Astrocyte (in vitro differentiated cells and primary cell): ENCODE results near the gene AACS. TPM values are rescaled to one million over a fixed set of nuclear protein-coding genes. Genes with fewer than 3 reads are reported as not detected.
"Not testable (repeated sequence)": the region's sequence is repeated elsewhere in the genome, so short reads cannot be mapped to it uniquely, and the experiment has no call there.

Source experiments
- DNase-seq: peaks from one replicate; pipeline ENCODE4 v3.0.0-alpha.2; 2010; ENCODE audit warnings: low read depth
- FAIRE-seq: peaks from 2 replicates; lab custom pipeline; 2011; peaks lifted over from hg19 to GRCh38; lab: Jason Lieb, UNC
- H2AFZ ChIP-seq: 2 replicates; pipeline ENCODE4 v1.6.0; 2012; ENCODE audit warnings: low read depth, low read length, inconsistent platforms
- H3K27ac ChIP-seq: 2 replicates; pipeline ENCODE4 v1.5.1; 2011; ENCODE audit warnings: low read depth, low read length, inconsistent platforms
- H3K27me3 ChIP-seq: 2 replicates; pipeline ENCODE4 v1.6.0; 2011; ENCODE audit warnings: low read length, inconsistent platforms; ENCODE audit not compliant: insufficient read depth
- H3K36me3 ChIP-seq: 2 replicates; pipeline ENCODE4 v1.5.1; 2011; ENCODE audit warnings: low read length, inconsistent platforms; ENCODE audit not compliant: insufficient read depth
- H3K4me1 ChIP-seq: 2 replicates; pipeline ENCODE4 v1.5.1; 2011; ENCODE audit warnings: low read length, inconsistent platforms; ENCODE audit not compliant: insufficient read depth
- H3K4me2 ChIP-seq: 2 replicates; pipeline ENCODE4 v1.6.0; 2012; ENCODE audit warnings: low read length, inconsistent platforms
- H3K4me3 ChIP-seq: 2 replicates; pipeline ENCODE4 v1.5.1; 2011; ENCODE audit warnings: low read depth, mild to moderate bottlenecking, low read length, inconsistent platforms; ENCODE audit not compliant: insufficient read depth
- H3K79me2 ChIP-seq: 2 replicates; pipeline ENCODE4 v1.6.0; 2012; ENCODE audit warnings: mild to moderate bottlenecking, low read length, inconsistent platforms; ENCODE audit not compliant: insufficient read depth
- H3K9ac ChIP-seq: 2 replicates; pipeline ENCODE4 v1.6.0; 2012; ENCODE audit warnings: mild to moderate bottlenecking, low read length, inconsistent platforms
- H3K9me3 ChIP-seq: 2 replicates; pipeline ENCODE4 v1.5.1; 2012; ENCODE audit warnings: low read depth, mild to moderate bottlenecking, low read length, inconsistent platforms; ENCODE audit not compliant: insufficient read depth
- H4K20me1 ChIP-seq: 2 replicates; pipeline ENCODE4 v1.6.0; 2012; ENCODE audit warnings: low read length, inconsistent platforms; ENCODE audit not compliant: insufficient read depth
- H3K27ac Mint-ChIP-seq: one replicate; pipeline ENCODE4 v1.8.0; 2021; ENCODE audit warnings: mild to moderate bottlenecking, mixed read lengths; ENCODE audit not compliant: unreplicated experiment
- H3K27me3 Mint-ChIP-seq: one replicate; pipeline ENCODE4 v1.8.0; 2021; ENCODE audit warnings: low read depth, mixed read lengths; ENCODE audit not compliant: unreplicated experiment
- H3K36me3 Mint-ChIP-seq: one replicate; pipeline ENCODE4 v1.8.0; 2021; ENCODE audit warnings: low read depth, mixed read lengths; ENCODE audit not compliant: unreplicated experiment
- H3K4me1 Mint-ChIP-seq: one replicate; pipeline ENCODE4 v1.8.0; 2021; ENCODE audit warnings: low read depth, mixed read lengths; ENCODE audit not compliant: unreplicated experiment
- H3K4me3 Mint-ChIP-seq: one replicate; pipeline ENCODE4 v1.8.0; 2021; ENCODE audit warnings: mild to moderate bottlenecking, moderate library complexity, mixed read lengths; ENCODE audit not compliant: unreplicated experiment
- H3K9me3 Mint-ChIP-seq: one replicate; pipeline ENCODE4 v1.8.0; 2021; ENCODE audit warnings: mild to moderate bottlenecking, mixed read lengths; ENCODE audit not compliant: unreplicated experiment
- CTCF ChIP-seq: IDR thresholded peaks from 2 replicates; pipeline ENCODE4 v1.5.1; 2011; ENCODE audit warnings: low read depth, mild to moderate bottlenecking, inconsistent platforms, low read length, moderate library complexity; ENCODE audit not compliant: insufficient read depth
- EZH2 ChIP-seq: IDR thresholded peaks from 2 replicates; pipeline ENCODE4 v1.6.1; 2012; ENCODE audit warnings: mild to moderate bottlenecking, low read length, inconsistent platforms; ENCODE audit not compliant: insufficient read depth
- total RNA-seq: library from RNA; stranded (reverse); gene quantifications from 2 replicates; pipeline ENCODE4 v1.2.1, GENCODE V29; 2021

Gene AACS
- total RNA-seq, 1 donor from 2014 or later: 22.5 TPM

GRCh38 chr12:125105600-125105999, 40.4 kb downstream of the AACS start:
- Mint-ChIP-seq H3K4me3 (no peak overlapping the region), H3K9me3 (no peaks in the 10 kb centered on the region), H3K4me1 (no peaks in the 10 kb centered on the region), H3K27ac (no peak overlapping the region), H3K36me3 (peaks cover 19% of the 10 kb centered on the region), H3K27me3 (no peaks in the 10 kb centered on the region)
- Histone ChIP-seq H3K4me1 (no peaks in the 10 kb centered on the region), H3K36me3 (peaks cover 25% of the 10 kb centered on the region), H2AFZ (no peak overlapping the region), H3K79me2 (no peaks in the 10 kb centered on the region), H3K4me3 (no peak overlapping the region), H3K9ac (no peak overlapping the region), H3K4me2 (no peak overlapping the region), H4K20me1 (peaks cover 4% of the 10 kb centered on the region), H3K27ac (no peak overlapping the region), H3K9me3 (no peaks in the 10 kb centered on the region), H3K27me3 (no peaks in the 10 kb centered on the region)
- TF ChIP-seq CTCF (no peak), EZH2 (no peak)
- FAIRE-seq (no peak), DNase-seq (no peak)

GRCh38 chr12:125110641-125111360, 45.6 kb downstream of the AACS start:
- Histone ChIP-seq H3K4me1 (no peaks in the 10 kb centered on the region), H4K20me1 (no peaks in the 10 kb centered on the region), H3K79me2 (no peaks in the 10 kb centered on the region), H3K27ac (no peak overlapping the region), H3K9ac (no peak overlapping the region), H3K4me3 (no peak overlapping the region), H3K4me2 (no peak overlapping the region), H3K9me3 (no peaks in the 10 kb centered on the region), H2AFZ (no peak overlapping the region), H3K27me3 (no peaks in the 10 kb centered on the region), H3K36me3 (peaks cover 17% of the 10 kb centered on the region)
- TF ChIP-seq CTCF (no peak), EZH2 (no peak)
- H3K36me3 Mint-ChIP-seq: peaks cover 22% of the 10 kb centered on the region
- no peaks in the 10 kb centered on the region for H3K27me3 Mint-ChIP-seq
- DNase-seq: peak; percentile 18
- no peak for FAIRE-seq
- no peaks in the 10 kb centered on the region for H3K9me3 Mint-ChIP-seq
- no peaks in the 10 kb centered on the region for H3K4me1 Mint-ChIP-seq
- H3K4me3 Mint-ChIP-seq: no peak overlapping the region
- H3K27ac Mint-ChIP-seq: no peak overlapping the region

GRCh38 chr12:125111403-125111802, 46.2 kb downstream of the AACS start:
- Histone ChIP-seq H4K20me1 (no peaks in the 10 kb centered on the region), H3K79me2 (no peaks in the 10 kb centered on the region), H3K9ac (no peak overlapping the region), H3K36me3 (peaks cover 17% of the 10 kb centered on the region), H3K4me2 (no peak overlapping the region), H2AFZ (no peak overlapping the region), H3K4me3 (no peak overlapping the region), H3K9me3 (no peaks in the 10 kb centered on the region), H3K4me1 (no peaks in the 10 kb centered on the region), H3K27ac (no peak overlapping the region), H3K27me3 (no peaks in the 10 kb centered on the region)
- no peak for TF ChIP-seq CTCF
- no peaks in the 10 kb centered on the region for H3K4me1 Mint-ChIP-seq
- no peak for DNase-seq
- H3K27me3 Mint-ChIP-seq: no peaks in the 10 kb centered on the region
- peaks cover 22% of the 10 kb centered on the region for H3K36me3 Mint-ChIP-seq
- no peak overlapping the region for H3K4me3 Mint-ChIP-seq
- FAIRE-seq: no peak
- no peak overlapping the region for H3K27ac Mint-ChIP-seq
- no peaks in the 10 kb centered on the region for H3K9me3 Mint-ChIP-seq

GRCh38 chr12:125112614-125113013, 47.4 kb downstream of the AACS start:
- not testable (repeated sequence) for H3K4me2 ChIP-seq, FAIRE-seq

More at GRCh38 chr12:125112614-125113013, 47.4 kb downstream of the AACS start:
- not testable (repeated sequence) for H3K27ac ChIP-seq, H3K79me2 ChIP-seq, H3K4me1 Mint-ChIP-seq, H3K9ac ChIP-seq, H3K9me3 Mint-ChIP-seq, H4K20me1 ChIP-seq, H3K9me3 ChIP-seq, H3K27me3 ChIP-seq, H3K4me3 ChIP-seq, H3K4me1 ChIP-seq, H3K27ac Mint-ChIP-seq, H3K4me3 Mint-ChIP-seq, DNase-seq, H3K27me3 Mint-ChIP-seq, H2AFZ ChIP-seq
- peaks cover 11% of the 10 kb centered on the region for H3K36me3 ChIP-seq
- H3K36me3 Mint-ChIP-seq: peaks cover 20% of the 10 kb centered on the region
